Motor neuron (in vitro differentiated cells): ENCODE results near the gene STRIP1. TPM values are rescaled to one million over a fixed set of nuclear protein-coding genes. Genes with fewer than 3 reads are reported as not detected.

Experiments used
- ATAC-seq, 8 experiments: fragments of 200-7000 bp; cut with Tn5 transposase; replicated peaks in 6 of 8; 2 replicates each; pipeline ENCODE4 v1.8.0; 2021; ENCODE audit warnings: mild to moderate bottlenecking in 8 of 8, moderate library complexity in 8 of 8
- H3K27ac ChIP-seq, 2 donors: fragments of 250-450 bp; sonication (Bioruptor Pico); 2 replicates each; pipeline ENCODE4 v1.9.0; 2021; ENCODE audit warnings: antibody characterized with exemption in 2 of 2, mild to moderate bottlenecking in 2 of 2, moderate library complexity in 1 of 2
- H3K4me1 ChIP-seq, 2 donors: fragments of 250-450 bp; sonication (Bioruptor Pico); replicated peaks in 1 of 2; 2 replicates each; pipeline ENCODE4 v1.6.1; 2021; ENCODE audit warnings: antibody characterized with exemption in 2 of 2, mild to moderate bottlenecking in 2 of 2, moderate library complexity in 1 of 2
- H3K4me3 ChIP-seq, 5 donors: fragments of 250-450 bp; sonication (Bioruptor Pico); 2 replicates each; pipeline ENCODE4 v1.9.0; 2021; ENCODE audit warnings: antibody characterized with exemption in 5 of 5, mild to moderate bottlenecking in 5 of 5, moderate library complexity in 4 of 5
- WGBS, 10 experiments: fragments of 450-650 bp; shearing (Covaris generic); methylation state at CpG; one replicate each; pipeline ENCODE4 v1.0.0; 2022; 5-methylcytosine and 5-hydroxymethylcytosine counted together
- in situ Hi-C, 9 experiments: fragments of 400-800 bp; cut with MboI; loops; one replicate each; pipeline ENCODE4 v1.15.0; 2021; ENCODE audit warnings: low sequenced_read_pairs in 9 of 9, low pct_unique_long_range_greater_than_20kb in 2 of 9; ENCODE audit not compliant: unreplicated experiment in 9 of 9
- total RNA-seq, 8 experiments: library from RNA; unstranded; fragments of 300-600 nt; gene quantifications; 2 replicates each; pipeline versions ENCODE4 v1.2.3 to v1.2.4, GENCODE V29; 2022

The STRIP1 gene
- total RNA-seq, 8 experiments from 2014 or later = 29.7 to 98.3 (median 60.3) TPM

DNA sequence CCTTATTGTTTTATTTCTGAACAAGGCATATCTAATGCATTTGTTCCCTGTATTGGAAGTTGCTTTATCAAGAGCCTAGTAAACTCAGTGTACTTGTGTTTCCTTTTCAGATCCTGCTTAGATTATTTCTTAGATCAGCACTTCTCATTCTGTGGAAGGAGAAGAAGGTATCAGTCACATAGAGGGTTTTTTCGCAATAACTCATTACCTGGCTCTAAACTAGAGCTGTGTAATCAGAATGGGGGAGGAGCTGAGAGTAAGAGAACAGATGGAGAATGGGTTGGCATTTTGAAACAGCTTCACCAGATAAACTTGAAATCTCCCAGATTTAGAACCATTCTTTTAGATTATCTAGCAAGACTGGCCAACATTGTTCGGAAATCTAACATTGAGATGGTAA lies 38.9 kb upstream of the STRIP1 start:
- WGBS, 10 experiments = 60 to 100% (median 100%) methylated on average over 1 to 2 of the region's 2 CpGs; no CpG with 5 or more reads in 1 of the 10 experiments
- Histone ChIP-seq H3K4me1 (peaks cover 14 to 15% of the 10 kb centered on the region in 2 donors), H3K4me3 (no peak overlapping the region), H3K27ac (no peak overlapping the region)
- in situ Hi-C loops = loop anchor here in 5 of 9 experiments (25.0 kb wide), 4 partner anchors 92 to 458 kb away; partner anchors contain the start of genes GNAI3 (in 3 of the 5) and GPR61 (in 3 of the 5)
- ATAC-seq = no peak

DNA sequence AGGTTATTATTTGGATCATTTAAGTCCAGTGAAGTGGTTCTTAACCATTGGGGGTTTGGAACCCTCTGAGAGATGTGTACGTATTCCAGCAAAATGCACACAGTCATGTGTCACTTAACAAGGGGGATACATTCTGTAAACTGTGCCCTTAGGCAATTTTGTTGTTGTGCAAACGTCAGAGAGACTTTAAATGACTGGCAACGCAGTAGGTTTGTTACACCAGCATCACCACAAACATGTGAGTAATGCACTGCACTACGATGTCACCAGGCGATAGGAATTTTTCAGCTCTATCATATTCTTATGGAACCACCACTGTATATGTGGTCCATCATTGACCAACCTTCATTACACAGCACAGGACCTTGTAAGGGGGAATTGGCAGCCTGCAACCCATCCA lies 37.9 kb upstream of the STRIP1 start:
- no peak for ATAC-seq
- Histone ChIP-seq H3K4me3 (no peak overlapping the region), H3K27ac (no peak overlapping the region), H3K4me1 (peaks cover 10 to 15% of the 10 kb centered on the region in 2 donors)
- WGBS, 10 experiments = 25 to 100% (median 95%) methylated on average over 1 to 5 of the region's 5 CpGs; no CpG with 5 or more reads in 1 of the 10 experiments
- in situ Hi-C loops = loop anchor here in 5 of 9 experiments (25.0 kb wide), 4 partner anchors 91 to 459 kb away; partner anchors contain the start of genes GNAI3 (in 3 of the 5) and GPR61 (in 3 of the 5)

DNA sequence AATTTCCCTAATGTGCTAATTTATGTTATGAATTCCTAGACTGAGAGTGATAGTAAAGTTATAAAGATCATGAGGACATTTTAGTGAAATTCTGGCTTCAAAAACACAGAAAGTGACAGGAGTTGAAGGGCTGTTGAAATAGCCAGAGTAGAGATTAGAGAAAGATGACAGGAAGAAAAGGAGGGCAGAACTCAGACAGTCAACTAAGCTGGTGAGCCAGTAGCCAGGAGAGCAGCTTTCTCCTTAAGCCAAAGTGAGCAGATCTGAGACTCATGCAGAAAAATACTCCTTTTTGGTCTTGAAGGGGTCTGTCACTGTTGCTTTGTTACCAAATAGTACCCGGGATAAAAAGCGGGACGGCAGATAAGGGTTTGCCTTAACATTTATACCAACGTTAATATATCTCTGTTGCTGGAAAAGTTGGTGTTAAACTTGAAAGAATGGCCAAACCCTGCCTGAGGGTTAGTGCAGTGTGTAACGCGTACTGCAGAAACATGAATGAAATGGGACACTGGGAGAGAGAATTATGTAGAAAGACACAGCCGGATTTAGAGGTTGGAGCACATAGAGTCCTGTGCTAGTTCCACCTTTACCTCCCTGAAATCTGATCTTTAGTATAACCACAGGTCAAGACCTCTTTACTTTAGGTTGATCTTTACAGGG lies 37.1 kb upstream of the STRIP1 start:
- 33 to 92% (median 85%) methylated on average over 1 to 7 of the region's 7 CpGs; no CpG with 5 or more reads in 1 of the 10 experiments for WGBS, 10 experiments

DNA sequence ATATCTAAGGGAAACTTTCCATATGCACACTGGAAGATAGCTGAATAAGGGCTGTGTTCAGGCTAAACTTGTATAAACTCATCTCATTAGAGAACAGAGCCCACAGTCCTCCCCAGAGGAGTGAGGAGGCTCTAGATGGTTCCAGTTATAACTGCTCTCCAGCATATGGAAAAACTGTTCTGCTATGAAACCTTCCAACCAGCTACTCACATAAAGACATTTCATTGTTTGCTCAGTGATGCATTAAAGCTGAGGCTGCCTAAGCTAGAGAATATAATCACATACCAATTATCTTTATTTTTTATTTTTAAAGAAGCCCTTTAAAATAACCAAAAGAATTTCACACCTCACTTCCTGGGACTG lies 36.6 kb upstream of the STRIP1 start:
- Histone ChIP-seq H3K4me3 (no peak overlapping the region), H3K27ac (no peak overlapping the region), H3K4me1 (peaks cover 10 to 15% of the 10 kb centered on the region in 2 donors)
- ATAC-seq = peak; percentile 33 to 98 (median 76)
- in situ Hi-C loops = loop anchor here in 5 of 9 experiments (25.0 kb wide), 4 partner anchors 89 to 461 kb away; partner anchors contain the start of genes GNAI3 (in 3 of the 5) and GPR61 (in 3 of the 5)

More for the DNA sequence above, 37.1 kb upstream of the STRIP1 start:
- no peak overlapping the region for H3K27ac ChIP-seq
- H3K4me1 ChIP-seq = peaks cover 10 to 15% of the 10 kb centered on the region in 2 donors
- peak in 6 of 8 experiments; percentile 22 to 67 (median 50) for ATAC-seq
- no peak overlapping the region for H3K4me3 ChIP-seq
- in situ Hi-C loops = loop anchor here in 5 of 9 experiments (25.0 kb wide), 4 partner anchors 90 to 460 kb away; partner anchors contain the start of genes GNAI3 (in 3 of the 5) and GPR61 (in 3 of the 5)

DNA sequence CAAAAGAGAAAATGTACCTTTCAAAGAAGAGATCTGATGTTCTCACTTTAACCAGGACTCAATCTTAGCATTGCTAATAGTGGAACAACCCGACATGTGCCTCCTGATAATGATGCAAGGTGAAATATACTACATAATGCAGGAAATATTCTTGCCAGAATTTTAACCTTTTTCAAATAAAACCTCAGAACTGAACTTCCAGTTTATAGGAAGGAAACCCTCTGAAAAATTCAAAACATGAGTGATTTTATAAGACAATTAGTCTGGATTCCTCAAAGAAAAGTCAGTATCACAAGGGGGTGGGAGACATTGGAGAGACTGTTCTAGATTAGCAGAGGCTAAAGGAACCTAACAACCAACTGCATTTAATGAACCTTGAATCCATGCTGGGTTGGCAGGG lies 31.7 kb upstream of the STRIP1 start:
- H3K4me1 ChIP-seq = peaks cover 4 to 15% of the 10 kb centered on the region in 2 donors
- in situ Hi-C loops = no loop called here
- no peak overlapping the region for H3K4me3 ChIP-seq
- ATAC-seq = no peak
- no peak overlapping the region for H3K27ac ChIP-seq
- 0 to 100% (median 71%) methylated on average over 1 of the region's 1 CpG; no CpG with 5 or more reads in 2 of the 10 experiments for WGBS, 10 experiments

DNA sequence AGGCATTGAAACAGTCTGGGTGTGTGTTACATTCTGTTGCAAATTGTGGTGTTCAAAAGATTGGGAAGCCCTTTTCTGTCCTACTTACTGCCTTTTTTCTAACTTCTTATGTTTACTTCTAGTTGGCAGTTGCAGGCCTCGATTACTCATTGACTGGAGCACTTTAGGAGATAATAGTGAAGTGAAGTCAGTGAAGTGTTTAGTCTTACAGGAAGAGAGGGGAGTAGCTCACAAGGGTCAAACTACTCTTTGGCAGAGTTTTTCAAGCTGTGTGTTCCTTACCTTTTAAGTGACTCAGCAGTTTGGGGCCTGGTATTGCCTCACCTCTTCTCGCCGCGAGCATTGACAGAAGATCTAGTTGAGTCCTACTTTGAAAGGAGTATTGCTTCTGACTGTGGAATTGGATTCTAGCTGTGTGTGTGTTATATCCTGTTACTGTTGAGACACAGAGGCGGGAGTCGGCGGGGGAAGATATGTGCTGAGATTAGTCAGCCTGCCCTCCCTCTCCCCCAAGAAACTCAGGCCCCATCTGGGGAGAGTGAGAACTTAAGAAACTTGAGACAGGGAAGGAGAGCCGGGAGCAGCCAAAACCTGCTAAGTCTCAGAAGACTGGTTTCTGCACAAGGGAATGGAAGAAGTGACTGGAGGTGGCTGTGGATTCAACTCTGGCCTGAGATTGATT lies 30.5 kb upstream of the STRIP1 start:
- ATAC-seq = peak; percentile 66 to 94 (median 72)
- no peak overlapping the region for H3K27ac ChIP-seq
- H3K4me3 ChIP-seq = no peak overlapping the region
- in situ Hi-C loops = no loop called here
- peaks cover 4 to 13% of the 10 kb centered on the region in 2 donors for H3K4me1 ChIP-seq
- WGBS, 10 experiments = 0 to 60% (median 38%) methylated on average over 1 to 8 of the region's 8 CpGs; no CpG with 5 or more reads in 3 of the 10 experiments

DNA sequence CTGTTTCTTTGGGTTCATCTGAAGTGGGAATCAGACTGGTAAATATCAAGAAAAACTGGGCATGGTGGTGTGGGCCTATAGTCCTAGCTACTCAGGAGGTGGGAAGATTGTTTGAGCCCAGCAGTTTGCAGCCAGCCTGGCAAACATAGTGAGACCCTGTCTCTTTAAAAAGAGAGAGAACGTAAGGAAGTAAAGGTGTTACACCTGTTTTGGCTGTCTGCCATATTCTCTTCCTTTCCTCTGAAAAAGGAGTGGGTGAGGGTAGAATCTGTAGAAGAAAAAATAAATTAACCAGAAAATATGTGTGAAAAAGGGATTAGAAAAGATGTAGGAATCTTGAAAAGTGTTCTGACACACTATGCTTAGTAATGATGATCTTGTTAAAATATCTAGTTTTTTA lies 29.8 kb upstream of the STRIP1 start:
- in situ Hi-C loops = no loop called here
- Histone ChIP-seq H3K27ac (no peak overlapping the region), H3K4me3 (no peak overlapping the region), H3K4me1 (peaks cover 4 to 13% of the 10 kb centered on the region in 2 donors)
- no peak for ATAC-seq
- WGBS, 10 experiments = 40 to 100% (median 86%) methylated on average over 1 of the region's 1 CpG; no CpG with 5 or more reads in 1 of the 10 experiments

DNA sequence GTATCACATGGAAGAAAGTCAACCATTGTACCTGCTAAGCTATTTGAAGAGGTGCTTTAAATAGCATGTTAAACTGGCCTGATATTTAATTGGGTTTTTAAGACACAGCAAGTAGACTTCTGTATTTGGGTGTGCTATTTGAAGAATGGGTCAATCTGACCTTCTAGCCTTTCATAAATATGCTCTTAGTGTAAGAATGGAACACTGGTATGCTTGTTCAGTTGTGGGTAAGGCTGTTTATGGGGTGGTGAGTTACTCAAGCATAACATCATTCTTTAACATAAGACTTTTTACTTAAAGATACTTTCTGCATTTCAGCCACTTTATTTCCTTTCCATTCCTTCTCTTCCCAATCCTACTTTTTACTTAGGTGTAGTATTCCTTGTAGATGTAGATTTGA lies 28.5 kb upstream of the STRIP1 start:
- no peak for ATAC-seq
- H3K27ac ChIP-seq = no peak overlapping the region
- H3K4me3 ChIP-seq = no peak overlapping the region
- in situ Hi-C loops = no loop called here
- peaks cover 4 to 13% of the 10 kb centered on the region in 2 donors for H3K4me1 ChIP-seq

DNA sequence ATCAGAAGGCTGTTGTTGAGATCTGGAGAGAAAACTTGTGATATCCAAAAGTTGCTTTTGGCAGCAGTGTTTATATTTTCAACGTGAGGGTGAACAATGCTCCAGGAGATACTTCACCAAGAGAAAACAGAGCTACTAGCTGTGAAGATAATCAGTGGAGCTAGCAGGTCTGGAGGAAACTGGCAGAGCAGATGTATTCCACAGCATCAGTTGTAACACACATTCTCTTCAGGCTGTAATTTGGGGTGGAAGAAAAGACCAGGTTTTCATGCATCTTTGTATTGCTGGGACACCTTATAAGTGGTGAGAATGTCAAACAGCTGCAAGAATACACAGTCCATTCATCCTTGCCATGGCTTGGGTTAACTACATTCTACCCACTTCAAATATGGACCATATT lies 27.9 kb upstream of the STRIP1 start:
- Histone ChIP-seq H3K4me1 (peaks cover 4 to 13% of the 10 kb centered on the region in 2 donors), H3K4me3 (no peak overlapping the region), H3K27ac (no peak overlapping the region)
- in situ Hi-C loops = no loop called here
- WGBS, 10 experiments = 17 to 88% (median 50%) methylated on average over 1 of the region's 1 CpG; no CpG with 5 or more reads in 3 of the 10 experiments
- ATAC-seq = no peak

DNA sequence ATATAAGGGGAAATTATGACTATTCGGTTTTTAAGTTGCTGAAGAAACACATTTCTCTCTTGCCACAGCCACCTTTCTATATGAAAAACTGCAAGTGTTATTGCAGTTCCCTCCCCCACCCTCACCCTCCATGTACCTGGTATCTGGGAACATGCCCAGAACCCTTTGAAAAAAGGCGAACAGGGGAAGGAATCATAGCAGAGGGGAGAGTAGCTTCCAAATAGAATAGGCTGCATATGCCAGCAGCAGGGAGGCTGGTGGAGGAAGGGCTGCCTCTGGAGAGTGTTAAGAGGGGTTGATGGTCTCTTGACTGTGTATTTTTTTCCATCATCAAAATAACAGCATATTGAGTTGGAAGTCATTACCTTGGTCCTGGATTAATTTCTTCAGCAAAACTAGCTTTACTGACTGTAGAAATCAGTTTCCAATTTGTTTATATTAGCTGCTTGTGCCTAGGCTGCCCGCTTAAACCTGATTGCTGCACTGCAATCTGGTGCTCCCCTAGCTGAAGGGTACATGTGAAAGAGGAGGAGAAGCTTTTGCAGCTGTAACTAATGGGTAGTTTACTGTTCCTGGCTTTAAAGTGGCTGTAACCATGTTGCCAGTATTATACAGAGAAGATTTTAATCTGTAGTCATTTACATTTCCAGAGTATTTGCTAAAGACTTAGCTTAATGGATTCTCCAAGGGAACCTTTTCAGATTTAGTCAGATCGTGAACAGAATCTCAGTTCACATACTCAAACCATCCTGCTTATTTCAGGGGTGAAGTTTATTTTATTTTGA lies 27.2 kb upstream of the STRIP1 start:
- in situ Hi-C loops = no loop called here
- no peak overlapping the region for H3K27ac ChIP-seq
- H3K4me3 ChIP-seq = no peak overlapping the region
- ATAC-seq = peak in 3 of 8 experiments; percentile 27 to 78 (median 75)
- 46 to 100% (median 79%) methylated on average over 1 to 4 of the region's 4 CpGs for WGBS, 10 experiments
- H3K4me1 ChIP-seq = peaks cover 4 to 13% of the 10 kb centered on the region in 2 donors

DNA sequence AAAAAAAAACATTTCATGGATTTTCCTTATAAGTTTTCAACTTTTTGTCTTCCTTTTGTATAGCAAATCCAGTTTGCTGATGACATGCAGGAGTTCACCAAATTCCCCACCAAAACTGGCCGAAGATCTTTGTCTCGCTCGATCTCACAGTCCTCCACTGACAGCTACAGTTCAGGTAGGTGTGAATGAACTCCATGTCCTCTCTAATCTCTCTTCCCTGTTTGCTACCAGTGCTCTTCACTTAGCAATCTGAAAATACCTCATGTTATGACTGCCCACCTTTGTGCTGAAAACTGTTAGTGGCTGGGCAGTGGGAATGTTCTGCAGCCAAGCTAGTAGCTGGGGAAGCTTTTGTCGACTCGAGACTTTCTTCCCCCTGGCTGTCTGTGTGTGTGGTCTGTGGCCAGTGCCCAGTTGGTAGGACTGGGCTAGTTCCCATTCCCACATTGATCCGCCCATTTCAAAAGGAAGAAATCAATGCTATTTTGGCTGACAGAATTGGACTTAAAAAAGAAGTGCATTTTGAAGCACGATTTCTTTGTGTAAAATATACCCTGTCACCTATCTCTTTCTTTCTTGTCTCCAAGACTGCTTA lies 25.4 kb upstream of the STRIP1 start:
- Histone ChIP-seq H3K27ac (no peak overlapping the region), H3K4me3 (no peak overlapping the region), H3K4me1 (peaks cover 1 to 5% of the 10 kb centered on the region in 2 donors)
- WGBS, 10 experiments = 76 to 100% (median 93%) methylated on average over 2 to 7 of the region's 7 CpGs
- no peak for ATAC-seq
- in situ Hi-C loops = no loop called here

DNA sequence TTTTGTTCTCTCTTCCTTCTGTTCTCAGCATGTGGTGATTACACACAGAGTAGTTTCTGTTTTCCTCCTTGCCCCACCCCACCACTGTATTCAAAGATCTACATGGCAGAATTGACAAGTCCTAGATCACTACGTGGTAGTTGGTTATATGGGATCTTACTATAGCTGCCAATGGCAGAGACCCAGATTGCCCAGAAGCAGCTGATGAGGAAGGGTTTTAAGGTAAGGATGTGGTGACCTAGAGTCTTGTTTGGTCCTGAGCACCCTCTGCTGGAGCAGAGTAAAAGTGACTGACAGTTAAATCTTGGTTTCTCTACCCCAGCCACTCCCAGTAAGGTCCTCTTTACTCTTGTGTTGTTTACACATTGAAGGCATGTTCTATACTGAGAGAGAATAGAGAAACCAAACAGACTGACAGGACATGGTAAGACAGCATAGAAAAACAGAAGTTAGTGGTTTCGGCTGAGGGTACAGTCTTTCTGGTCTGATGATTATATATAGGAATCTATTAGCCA lies 22.8 kb upstream of the STRIP1 start:
- H3K4me1 ChIP-seq = no peaks in the 10 kb centered on the region
- WGBS, 10 experiments = 17 to 100% (median 72%) methylated on average over 1 to 2 of the region's 2 CpGs; no CpG with 5 or more reads in 1 of the 10 experiments
- ATAC-seq = peak in 5 of 8 experiments; percentile 15 to 95 (median 77)
- no peak overlapping the region for H3K4me3 ChIP-seq
- no peak overlapping the region for H3K27ac ChIP-seq
- in situ Hi-C loops = no loop called here
